ENCODE measurements around the gene TBX2.

DNA sequence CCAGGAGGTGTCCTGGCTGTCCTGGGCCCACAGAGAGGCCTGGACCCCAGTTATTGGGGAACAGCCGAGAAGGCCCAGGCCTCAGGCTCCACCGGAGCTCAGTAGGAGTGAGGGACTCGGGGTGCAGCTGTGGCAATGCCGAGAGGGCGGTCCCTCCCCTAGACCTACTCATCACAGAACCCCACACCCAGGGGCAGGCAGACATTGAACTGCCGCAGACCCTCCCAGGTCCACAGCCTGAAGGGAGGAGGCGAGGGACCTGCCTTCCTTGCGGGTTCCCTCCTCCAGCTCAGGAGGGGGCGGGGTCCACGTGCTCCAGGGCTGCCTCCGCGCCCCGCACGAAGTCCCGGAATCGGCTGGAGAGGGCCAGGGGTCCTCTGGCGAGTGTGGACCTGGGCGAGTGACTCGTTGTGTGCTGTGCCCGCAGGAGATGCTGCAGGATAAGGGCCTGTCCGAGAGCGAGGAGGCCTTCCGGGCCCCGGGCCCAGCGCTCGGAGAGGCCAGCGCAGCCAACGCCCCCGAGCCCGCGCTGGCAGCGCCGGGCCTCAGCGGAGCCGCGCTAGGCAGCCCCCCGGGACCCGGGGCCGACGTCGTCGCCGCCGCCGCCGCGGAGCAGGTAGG lies 56.5 kb downstream of the TBX2 start:
- TF ChIP-seq, protein P1, sequence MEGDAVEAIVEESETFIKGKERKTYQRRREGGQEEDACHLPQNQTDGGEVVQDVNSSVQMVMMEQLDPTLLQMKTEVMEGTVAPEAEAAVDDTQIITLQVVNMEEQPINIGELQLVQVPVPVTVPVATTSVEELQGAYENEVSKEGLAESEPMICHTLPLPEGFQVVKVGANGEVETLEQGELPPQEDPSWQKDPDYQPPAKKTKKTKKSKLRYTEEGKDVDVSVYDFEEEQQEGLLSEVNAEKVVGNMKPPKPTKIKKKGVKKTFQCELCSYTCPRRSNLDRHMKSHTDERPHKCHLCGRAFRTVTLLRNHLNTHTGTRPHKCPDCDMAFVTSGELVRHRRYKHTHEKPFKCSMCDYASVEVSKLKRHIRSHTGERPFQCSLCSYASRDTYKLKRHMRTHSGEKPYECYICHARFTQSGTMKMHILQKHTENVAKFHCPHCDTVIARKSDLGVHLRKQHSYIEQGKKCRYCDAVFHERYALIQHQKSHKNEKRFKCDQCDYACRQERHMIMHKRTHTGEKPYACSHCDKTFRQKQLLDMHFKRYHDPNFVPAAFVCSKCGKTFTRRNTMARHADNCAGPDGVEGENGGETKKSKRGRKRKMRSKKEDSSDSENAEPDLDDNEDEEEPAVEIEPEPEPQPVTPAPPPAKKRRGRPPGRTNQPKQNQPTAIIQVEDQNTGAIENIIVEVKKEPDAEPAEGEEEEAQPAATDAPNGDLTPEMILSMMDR (IDR thresholded peaks at IDR 0.05), result no peak
- TF ChIP-seq POLR2A (IDR thresholded peaks at IDR 0.05), result no peak

Data from adrenal gland (tissue), 5 donors.